GM20431 (cell line): ENCODE results near the gene SAMD7.

Source experiments
- in situ Hi-C: fragments of 300-500 bp; cut with MseI, MboI; formaldehyde crosslinking; loops from one replicate; pipeline ENCODE4 v1.15.0; 2020; ENCODE audit warnings: low sequenced_read_pairs; ENCODE audit not compliant: unreplicated experiment

SAMD7 gene

GRCh38 chr3:169955406-169955805, 44.0 kb downstream of the SAMD7 start:
- in situ Hi-C loops = no loop called here

- in situ Hi-C loops = no loop called here
Observed at GRCh38 chr3:169964176-169964575, 52.8 kb downstream of the SAMD7 start.

GRCh38 chr3:169965562-169966427, 54.4 kb downstream of the SAMD7 start:
- in situ Hi-C loops = no loop called here

GRCh38 chr3:169966428-169966950, 55.1 kb downstream of the SAMD7 start, which contains the start of gene SEC62:
Gene SEC62, plus strand, starts transcription at chr3:169966807. Its CDS starts 16 bp downstream, at chr3:169966823.
- in situ Hi-C loops = no loop called here

GRCh38 chr3:169966951-169967915, 55.9 kb downstream of the SAMD7 start:
- in situ Hi-C loops = no loop called here

- in situ Hi-C loops = no loop called here
Observed at GRCh38 chr3:169968224-169968885, 57.0 kb downstream of the SAMD7 start.

- in situ Hi-C loops = no loop called here
Observed at GRCh38 chr3:169969174-169970095, 58.1 kb downstream of the SAMD7 start.

GRCh38 chr3:169970847-169971246, 59.5 kb downstream of the SAMD7 start:
- in situ Hi-C loops = no loop called here

- in situ Hi-C loops = no loop called here
Observed at GRCh38 chr3:169971522-169971921, 60.1 kb downstream of the SAMD7 start.

GRCh38 chr3:169980055-169980454, 68.7 kb downstream of the SAMD7 start:
- in situ Hi-C loops = no loop called here

GRCh38 chr3:169984292-169984691, 72.9 kb downstream of the SAMD7 start:
- in situ Hi-C loops = no loop called here
